NCI-H146 (cell line): ENCODE data around the gene ZNFX1.
A peak's percentile ranks its signal among the peaks of the same experiment; 100 is the strongest.

Experiments
- DNase-seq: peaks from one replicate; lab custom pipeline; 2025; lab: John Stamatoyannopoulos, UW

Gene ZNFX1

DNA sequence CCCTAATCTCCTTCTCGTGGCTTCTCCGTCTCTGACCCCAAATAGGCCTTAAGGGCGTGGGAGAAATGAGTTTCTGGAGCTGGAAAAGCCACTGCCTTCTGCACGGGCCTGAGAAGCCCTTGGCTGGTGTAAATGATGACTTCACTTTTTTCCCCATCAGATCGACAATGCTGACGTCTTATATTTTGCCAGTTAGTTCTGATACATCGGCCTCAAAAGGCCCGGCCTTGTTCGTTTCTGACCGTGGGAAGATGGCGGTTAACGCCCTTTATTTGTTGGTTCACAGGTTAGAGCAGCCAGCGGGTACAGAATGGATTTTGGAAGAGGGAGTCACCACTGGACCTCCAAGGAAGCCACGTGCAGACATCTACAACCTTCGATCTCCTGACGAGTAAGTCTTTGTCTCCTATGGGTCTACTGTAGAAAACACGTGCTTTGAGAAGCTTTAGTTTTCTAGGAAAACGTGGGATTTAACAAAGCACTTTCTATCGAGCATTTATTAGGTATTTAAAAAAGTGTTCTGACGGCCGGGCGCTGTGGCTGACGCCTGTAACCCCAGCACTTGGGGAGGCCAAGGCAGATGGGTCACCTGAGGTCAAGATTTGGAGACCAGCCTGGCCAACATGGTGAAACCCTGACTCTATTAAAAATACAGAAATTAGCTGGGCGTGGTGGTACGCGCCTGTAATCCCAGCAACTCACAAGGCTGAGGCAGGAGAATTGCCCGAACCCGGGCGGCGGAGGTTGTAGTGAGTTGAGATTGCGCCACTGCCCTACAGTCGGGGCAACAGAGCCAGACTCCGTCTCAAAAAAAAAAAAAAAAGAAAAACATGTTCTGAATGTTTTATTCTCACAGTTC lies 1.2 kb upstream of the ZNFX1 start:
- peak; percentile 50 for DNase-seq

GRCh38 chr20:49277786-49278035 lies 146 bp downstream of the ZNFX1 start:
- DNase-seq = no peak

DNA sequence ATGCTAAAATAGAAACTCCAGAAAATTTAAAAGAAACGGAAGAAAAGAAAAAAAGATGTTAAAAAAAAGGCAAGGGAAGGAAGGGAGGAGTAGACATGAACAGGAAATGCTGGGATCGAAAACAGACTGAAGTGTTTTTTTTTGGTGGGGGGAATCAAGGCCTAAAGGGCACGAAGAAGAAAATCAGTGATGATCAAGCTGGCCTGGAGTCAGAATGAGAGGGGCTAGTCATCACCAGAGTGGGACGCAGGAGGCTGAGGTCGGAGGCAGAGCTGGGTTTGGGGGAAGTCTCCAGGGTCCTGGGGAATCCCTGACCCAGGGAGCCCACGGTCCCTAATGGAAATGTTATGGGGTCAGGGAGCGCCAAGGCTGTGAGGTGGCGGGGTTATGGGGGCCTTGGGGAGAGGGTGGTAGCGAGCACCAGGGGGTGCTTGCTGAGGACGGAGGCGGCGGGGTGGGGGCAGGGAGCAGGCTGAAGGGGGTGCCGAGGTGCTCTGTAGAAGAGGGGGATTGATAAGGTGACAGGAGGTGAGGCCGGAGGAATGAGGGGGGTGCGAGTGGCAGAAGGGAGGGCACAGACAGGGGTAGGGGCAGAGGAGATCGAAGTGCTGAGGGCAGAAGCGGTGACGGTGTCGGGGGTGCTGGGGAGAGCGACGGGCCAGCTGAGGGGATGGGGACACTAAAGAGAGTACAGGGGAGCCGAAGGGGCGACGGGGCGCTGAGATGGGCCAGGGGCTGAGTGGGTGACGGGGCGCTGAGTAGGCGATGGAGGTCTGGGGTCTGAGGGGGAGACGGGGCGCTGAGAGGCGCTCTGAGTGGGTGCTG lies 684 bp downstream of the ZNFX1 start:
- peak; percentile 31 for DNase-seq

DNA sequence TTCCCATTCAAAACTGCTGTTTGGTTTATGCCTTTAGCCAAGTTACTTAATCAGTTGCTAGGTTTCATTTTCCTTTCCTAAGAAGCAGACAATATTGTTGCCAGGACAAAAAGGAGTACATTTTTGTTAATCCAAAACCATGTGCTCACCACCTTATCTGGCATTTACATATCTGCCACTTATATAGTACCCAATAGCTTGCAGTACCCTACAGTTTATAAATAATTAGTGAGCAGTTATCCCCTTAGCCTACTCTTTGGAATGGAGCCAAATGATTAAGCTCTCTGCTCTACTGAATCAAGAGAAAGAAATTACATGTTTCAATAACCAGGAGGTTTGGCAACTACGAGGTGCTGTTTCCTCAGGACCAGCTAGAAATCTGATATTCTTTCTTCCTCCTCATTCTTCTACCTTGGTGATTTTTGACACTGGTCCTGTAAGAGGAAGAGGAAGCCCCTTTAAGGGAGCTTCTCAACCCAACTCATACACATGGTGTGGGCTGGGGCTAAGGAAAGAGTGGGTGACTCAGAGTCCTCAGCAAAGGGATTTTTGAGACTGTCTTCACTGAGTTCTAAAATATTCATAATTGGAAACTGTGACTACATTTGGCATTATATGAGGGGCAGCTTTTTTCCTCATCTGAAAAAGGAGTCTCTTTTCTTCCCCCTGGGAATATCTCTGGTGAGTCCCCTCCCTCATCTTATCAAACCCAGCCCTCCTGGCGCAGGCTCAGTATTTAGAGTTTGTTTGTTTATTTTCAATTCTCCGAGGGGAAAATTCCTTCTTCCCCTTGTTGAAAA lies 1.5 kb downstream of the ZNFX1 start:
- DNase-seq = peak; percentile 67

DNA sequence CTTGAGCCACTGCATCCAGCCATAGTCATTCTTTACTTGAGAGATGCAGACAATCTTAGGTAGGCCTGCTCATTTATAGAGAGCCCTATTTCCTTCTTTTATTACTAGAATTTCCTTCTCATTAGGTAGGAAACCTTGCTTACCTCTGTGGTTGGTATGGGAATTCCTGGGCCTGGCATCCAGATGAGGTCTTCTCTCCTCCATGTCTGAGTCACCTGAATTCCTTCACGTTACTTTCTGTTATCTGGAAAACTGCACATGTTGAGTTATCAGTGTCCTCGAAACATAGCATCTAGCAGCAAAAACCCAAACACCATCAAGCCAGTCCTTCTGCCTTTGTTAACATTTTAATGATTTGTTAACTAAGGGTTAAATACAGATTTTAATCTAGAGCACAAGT lies 2.2 kb downstream of the ZNFX1 start:
- no peak for DNase-seq

DNA sequence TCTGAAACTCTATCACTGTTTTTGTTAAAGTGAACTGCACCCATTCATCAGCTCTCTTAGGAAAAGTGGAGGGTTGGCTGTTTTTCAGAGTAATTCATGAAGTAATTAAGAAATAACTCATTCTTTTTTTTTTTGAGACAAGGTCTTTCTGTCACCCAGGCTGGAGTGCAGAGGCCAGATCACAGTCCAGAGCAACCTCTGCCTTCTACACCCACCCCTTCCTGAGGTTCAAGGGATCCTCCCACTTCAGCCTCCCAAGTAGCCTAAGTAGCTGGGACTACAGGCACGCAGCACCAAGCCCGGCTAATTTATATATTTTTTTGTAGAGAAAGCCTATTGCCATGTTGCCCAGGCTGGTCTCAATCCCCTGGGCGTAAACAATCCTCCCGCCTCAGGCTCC lies 2.6 kb downstream of the ZNFX1 start:
- DNase-seq = no peak

DNA sequence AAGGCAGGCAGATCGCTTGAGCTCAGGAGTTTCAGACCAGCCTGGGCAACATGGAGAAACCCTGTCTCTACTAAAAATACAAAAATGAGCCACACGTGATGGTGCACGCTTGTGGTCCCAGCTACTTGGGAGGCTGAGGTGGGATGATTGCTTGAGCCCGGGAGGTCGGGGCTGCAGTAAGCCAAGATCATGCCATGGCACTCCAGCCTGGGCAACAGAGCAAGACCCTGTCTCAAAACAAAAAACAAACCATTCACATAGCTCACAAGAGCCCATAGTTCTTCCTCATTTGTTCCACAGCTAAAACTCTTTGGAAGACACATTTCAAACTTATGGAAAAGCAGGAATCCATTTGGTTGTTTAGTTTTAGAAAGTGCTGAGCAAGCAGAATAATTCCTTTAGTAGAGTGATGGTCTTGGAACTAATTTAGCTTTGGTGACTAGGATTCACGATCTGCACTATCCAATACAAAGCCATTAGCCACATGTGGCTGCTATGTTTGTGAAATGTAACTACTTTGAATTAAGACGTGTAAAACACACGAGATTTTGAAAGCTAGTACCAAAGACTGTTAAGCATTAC lies 4.1 kb downstream of the ZNFX1 start:
- no peak for DNase-seq

DNA sequence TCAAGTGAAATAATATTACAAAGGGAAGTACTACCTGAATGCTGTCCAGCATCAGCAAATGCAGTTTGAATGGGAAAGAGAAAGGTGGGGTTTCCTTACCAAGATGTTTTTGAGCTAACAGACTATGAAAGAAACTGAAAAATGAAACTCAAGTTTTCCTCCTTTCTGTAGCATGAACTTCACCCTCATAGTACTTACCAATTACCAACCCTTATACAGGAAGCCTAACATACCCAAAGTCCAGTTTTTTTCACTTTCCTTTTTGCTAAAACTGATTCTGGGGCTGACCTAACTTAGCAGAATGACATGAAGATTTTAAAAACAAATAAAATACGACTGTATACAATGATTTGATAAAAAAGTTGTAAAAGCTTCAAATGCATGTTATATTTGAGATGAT lies 5.2 kb downstream of the ZNFX1 start:
- no peak for DNase-seq

- no peak for DNase-seq
Measured at GRCh38 chr20:49270736-49271135, 7.1 kb downstream of the ZNFX1 start.

DNA sequence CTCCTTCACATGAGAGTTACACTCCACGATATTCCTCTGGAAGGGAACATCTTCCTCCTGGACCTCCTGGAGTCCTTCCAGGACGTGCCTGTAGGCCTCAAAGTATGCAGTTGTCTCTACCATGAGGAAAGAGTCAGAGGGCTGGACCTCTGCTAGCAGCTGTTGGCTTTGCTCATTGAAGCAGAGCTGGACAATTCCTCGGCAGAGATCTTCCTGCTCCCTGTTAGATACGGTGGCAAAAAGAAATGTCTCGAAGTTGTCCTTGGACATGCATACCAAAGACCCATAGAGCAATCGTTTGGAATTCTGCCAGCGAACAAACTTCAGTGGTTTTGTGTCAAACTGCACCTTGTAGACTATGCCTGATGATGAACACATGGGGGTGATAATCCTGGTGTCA lies 7.7 kb downstream of the ZNFX1 start:
- DNase-seq = no peak

- DNase-seq = no peak
Measured at GRCh38 chr20:49268600-49269365, 9.1 kb downstream of the ZNFX1 start.

DNA sequence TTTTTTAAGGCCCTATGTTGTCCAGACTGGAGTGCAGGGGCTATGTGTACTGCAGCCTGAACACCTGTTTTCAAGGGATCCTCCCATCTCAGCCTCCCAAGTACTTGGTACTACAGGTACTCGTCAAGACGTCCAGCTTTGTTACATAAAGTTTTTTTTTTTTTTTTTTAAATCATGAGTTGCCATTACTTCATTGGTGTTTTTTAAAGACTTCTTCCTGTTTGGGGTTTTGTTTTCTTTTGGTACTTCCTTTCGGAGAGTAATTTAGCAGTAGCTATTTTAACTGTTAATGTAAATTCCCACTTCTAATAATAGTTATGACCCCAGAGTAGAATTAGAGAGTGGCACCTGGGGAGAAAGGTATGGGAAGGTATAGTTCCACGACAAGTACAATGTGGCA lies 10.5 kb downstream of the ZNFX1 start:
- DNase-seq = no peak

DNA sequence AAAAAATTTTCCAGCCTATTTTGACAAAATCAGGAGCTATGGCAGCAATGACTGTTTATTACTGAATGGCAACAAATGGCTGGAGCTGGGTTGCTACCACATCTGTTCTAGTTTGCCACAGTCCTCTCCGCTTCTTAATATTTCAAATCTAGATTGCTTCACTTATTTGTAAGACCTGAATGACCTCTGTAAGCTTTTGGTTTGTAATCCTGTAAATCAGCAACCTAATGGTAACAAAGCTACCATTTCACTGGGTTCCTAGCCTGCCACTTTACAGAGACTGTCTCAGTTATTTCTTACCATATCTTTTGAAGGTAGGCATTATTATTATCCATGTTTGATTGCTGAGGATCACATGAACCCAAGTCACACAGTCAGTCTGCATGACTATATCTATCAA lies 15.4 kb downstream of the ZNFX1 start:
- DNase-seq = no peak

DNA sequence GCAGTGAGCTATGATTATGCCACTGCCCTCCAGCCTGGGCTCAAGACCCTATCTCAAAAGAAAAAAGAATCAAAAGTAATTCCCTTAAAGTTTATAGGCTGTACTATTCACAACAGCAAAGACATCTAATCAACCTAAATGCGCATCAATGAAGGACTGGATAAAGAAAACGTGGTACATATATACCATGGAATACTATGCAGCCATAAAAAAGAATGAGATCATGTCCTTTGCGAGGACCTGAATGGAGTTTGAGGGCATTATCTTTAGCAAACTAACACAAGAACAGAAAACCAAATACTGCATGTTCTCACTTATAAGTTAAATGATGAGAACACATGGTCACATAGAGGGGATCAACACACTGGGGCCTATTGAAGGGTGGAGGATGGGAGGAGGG lies 16.7 kb downstream of the ZNFX1 start:
- no peak for DNase-seq

DNA sequence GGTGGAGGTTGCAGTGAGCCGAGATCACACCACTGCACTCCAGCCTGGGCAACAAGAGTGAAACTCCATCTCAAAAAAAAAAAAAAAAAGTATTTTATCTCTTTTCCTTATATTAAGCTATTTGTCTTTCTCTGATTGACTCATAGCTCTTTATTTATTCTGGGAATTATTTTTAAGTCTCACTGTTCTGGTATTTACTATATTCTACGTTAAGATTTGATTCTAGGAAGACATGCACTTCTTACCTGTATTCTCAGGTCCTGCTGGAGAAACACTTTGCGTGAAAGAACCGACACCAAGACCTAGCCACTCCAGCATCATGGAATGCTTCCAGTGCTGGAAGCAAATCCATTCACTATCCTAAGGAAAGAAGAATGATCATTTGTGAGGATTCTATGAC lies 17.6 kb downstream of the ZNFX1 start:
- no peak for DNase-seq

GRCh38 chr20:49259799-49260198 lies 18.1 kb downstream of the ZNFX1 start:
- DNase-seq = no peak

DNA sequence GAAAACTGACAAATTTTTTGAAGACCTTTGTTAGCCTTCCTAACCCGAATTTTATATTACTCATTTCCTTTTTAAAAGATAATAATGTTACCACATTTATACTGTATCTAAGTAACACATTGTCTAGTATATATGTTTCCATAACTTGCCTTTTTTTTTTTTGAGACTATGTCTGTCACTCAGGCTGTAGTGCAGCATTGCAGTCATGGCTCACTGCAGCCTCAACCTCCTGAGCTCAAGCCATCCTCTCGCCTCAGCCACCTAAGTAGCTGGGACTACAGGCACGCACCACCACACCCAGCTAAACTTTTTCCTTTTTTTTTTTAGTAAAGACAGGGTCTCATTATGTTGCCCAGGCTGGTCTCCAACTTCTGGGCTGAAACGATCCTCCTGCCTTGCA lies 18.6 kb downstream of the ZNFX1 start:
- DNase-seq = no peak

GRCh38 chr20:49256261-49256660 lies 21.6 kb downstream of the ZNFX1 start:
- no peak for DNase-seq

DNA sequence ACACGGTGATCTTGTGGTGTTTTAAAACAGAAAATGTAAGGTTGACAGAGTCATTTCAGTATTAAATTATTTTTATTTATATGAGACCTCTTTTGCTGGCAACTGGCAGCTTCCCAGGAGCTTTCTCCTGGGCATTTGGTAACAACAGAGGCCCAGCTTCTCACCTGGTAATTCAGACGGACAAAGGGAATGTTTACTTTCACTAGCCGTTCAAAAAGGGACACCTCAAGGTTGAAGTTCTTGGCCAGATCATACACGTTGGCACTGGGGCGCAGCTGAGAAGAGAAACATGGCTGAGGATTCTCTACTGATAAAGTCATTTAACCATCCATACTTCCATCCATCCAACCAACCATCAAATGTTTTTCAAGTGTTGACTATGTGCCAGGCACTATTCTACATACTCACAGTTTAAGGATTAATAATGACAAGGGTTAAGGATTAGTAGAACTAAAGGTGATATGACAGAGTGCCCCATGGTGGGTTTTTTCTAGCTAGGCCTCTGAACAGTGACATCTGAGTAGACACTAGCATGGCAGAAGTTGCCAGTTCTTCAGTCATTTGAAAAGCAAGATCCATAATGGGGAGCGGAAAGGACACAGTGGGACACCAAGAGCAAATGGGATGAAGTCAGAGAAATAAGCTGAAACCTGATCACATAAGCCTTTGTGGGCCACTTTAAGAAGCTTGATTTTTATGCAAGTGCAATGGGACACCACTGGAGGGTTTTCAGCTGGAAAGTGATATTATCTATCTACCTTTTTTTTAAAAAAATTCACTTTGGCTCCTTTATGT lies 25.1 kb downstream of the ZNFX1 start:
- DNase-seq = peak; percentile 10

DNA sequence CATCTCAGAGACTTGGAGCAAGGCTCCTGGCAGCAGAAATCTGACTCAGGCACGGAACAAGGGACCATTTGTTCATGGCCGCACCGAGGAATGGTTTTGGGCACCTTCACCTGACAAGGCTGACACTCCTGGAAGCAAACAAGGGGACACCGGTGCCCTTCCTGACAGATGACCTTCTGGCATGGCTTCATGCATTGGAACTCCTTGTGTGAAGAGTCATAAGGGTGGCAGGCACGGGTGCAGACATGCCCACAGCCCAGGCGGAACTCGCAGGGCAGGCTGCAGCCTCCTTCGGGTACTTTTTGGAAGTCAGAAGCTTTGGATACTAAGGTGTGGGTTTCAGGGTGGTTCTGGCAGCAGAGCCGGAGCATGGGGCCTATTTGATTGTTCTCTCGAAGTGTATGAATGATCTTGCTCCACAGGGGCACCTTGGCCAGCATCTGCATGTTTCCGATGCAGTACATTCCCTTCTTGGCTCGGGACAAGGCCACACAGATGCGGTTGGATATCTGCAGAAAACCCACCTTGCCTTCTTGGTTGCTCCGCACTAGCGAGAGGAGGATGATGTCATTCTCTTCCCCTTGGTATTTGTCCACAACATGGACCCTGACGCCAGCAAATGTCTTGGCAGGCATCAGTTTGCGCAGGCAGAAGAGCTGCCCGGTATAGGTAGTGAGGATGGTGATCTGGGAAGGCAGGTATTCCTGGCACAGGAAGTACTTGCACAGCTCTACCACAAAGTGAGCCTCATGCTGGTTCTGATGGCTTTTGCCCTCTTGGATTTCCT lies 28.8 kb downstream of the ZNFX1 start:
- no peak for DNase-seq
